Adrenal gland (tissue), 12 donors: ENCODE measurements around the gene AP1B1. TPM values are rescaled to one million over a fixed set of nuclear protein-coding genes. Genes with fewer than 3 reads are reported as not detected.
"Not testable (repeated sequence)": the region's sequence is repeated elsewhere in the genome, so short reads cannot be mapped to it uniquely, and the experiment has no call there.

Source experiments
- DNase-seq, 7 donors: peaks; one replicate each; pipeline ENCODE4 v3.0.0-alpha.2; 2019 to 2020
- H3K27ac ChIP-seq, 5 donors: fragments of 200-600 bp; sonication (generic) in 4 of 5; 1 replicate in 3 of 5; 2 replicates in 2 of 5; pipeline versions ENCODE4 v1.5.1 to v1.8.0; 2016 to 2020; ENCODE audit warnings: mild to moderate bottlenecking in 1 of 5
- H3K27me3 ChIP-seq: fragments of 200-600 bp; 2 replicates; pipeline ENCODE4 v1.8.0; 2021
- H3K36me3 ChIP-seq, 2 donors: fragments of 200-600 bp; replicated peaks in 1 of 2; 1 replicate in 1 of 2; 2 replicates in 1 of 2; pipeline versions ENCODE4 v1.5.1 to v1.8.0; 2018 to 2022
- H3K4me1 ChIP-seq, 2 donors: fragments of 200-600 bp; replicated peaks in 1 of 2; 1 replicate in 1 of 2; 2 replicates in 1 of 2; pipeline versions ENCODE4 v1.5.1 to v1.8.0; 2018 to 2021
- H3K4me3 ChIP-seq, 4 donors: fragments of 200-600 bp; sonication (generic) in 3 of 4; one replicate each; pipeline ENCODE4 v1.5.1; 2016 to 2018
- H3K9me3 ChIP-seq, 3 donors: fragments of 200-600 bp; sonication (generic) in 1 of 3; replicated peaks in 1 of 3; 1 replicate in 2 of 3; 2 replicates in 1 of 3; pipeline versions ENCODE4 v1.5.1 to v1.8.0; 2016 to 2021
- CTCF ChIP-seq, 6 experiments: fragments of 450-650 bp in 4 of 6; fragments of 200-600 bp in 2 of 6; sonication (generic) in 1 of 6; IDR thresholded peaks; 1 replicate in 5 of 6; 2 replicates in 1 of 6; pipeline versions ENCODE4 v1.5.1 to v1.8.0; 2016 to 2021; ENCODE audit warnings: antibody characterized with exemption in 6 of 6, mild to moderate bottlenecking in 2 of 6, moderate library complexity in 1 of 6
- POLR2A ChIP-seq, 2 donors: fragments of 450-650 bp; IDR thresholded peaks; one replicate each; pipeline ENCODE4 v1.6.1; 2017; ENCODE audit warnings: antibody characterized with exemption in 2 of 2, mild to moderate bottlenecking in 2 of 2, moderate library complexity in 1 of 2
- WGBS, 4 donors: extraction: QIAGEN DNeasy Blood & Tissue Kit in 2 of 4; methylation state at CpG; one replicate each; pipeline versions ENCODE4 v1.1.5 to v1.1.7; 2013 to 2017; 5-methylcytosine and 5-hydroxymethylcytosine counted together
- intact Hi-C, 2 donors: fragments of 100-400 bp; cut with DNase I; formaldehyde crosslinking; loops; one replicate each; pipeline versions ENCODE4 v1.14.1 to v1.15.0; 2022 to 2023
- polyA plus RNA-seq, 3 donors: library from polyadenylated mRNA; stranded (reverse); fragments of 200-250 nt in 2 of 3; fragments of 350-450 nt in 1 of 3; fragmentation: Illumina TruSeq in 1 of 3; extraction: RNeasy Lipid Tissue Mini Kit (QIAGEN cat#74804) in 1 of 3; gene quantifications; one replicate each; pipeline ENCODE4 v1.2.3, GENCODE V29; 2013 to 2014
- total RNA-seq, 9 donors: library from RNA; depleted of rRNA in 4 of 9; stranded (reverse); fragments of >200 nt in 4 of 9; fragments of 120-200 nt in 1 of 9; fragmentation: NEBNext Ultra II Directional in 1 of 9; extraction: Animal tissue kit (Norgen Biotek cat#: 25700) in 1 of 9; gene quantifications; one replicate each; pipeline versions ENCODE4 v1.1.0 to v1.2.4, GENCODE V29; 2013 to 2023
- donor health status: healthy with polysubstance abuse.
- donor health status: Bipolar disorder and iron deficiency.
- donor health status: DM: yes; HTN: yes; CAD: no.
- donor health status: DM: no; HTN: no; CAD: no.
- donor health status: DM: no; HTN: no; CAD: no.
- donor health status: DM: yes; HTN: yes; CAD: no.

The AP1B1 gene
- total and polyA plus RNA-seq, 12 donors = 47.6 to 190 (median 109) TPM

- H3K27me3 ChIP-seq = no peaks in the 10 kb centered on the region
- peaks cover 0 to 81% of the 10 kb centered on the region in 2 donors for H3K36me3 ChIP-seq
- no peak overlapping the region for H3K27ac ChIP-seq
- H3K4me3 ChIP-seq = no peak overlapping the region
- 79 to 87% (median 85%) methylated on average over 2 of the region's 2 CpGs for WGBS, 4 donors
- DNase-seq = no peak
- no peaks in the 10 kb centered on the region for H3K9me3 ChIP-seq
- TF ChIP-seq CTCF (IDR thresholded peaks at IDR 0.05) = no peak
- no peak for TF ChIP-seq POLR2A (IDR thresholded peaks at IDR 0.05)
- peaks cover 0 to 13% of the 10 kb centered on the region in 2 donors for H3K4me1 ChIP-seq
- intact Hi-C loops = no loop called here
Measured at GRCh38 chr22:29348041-29348440, 40.3 kb downstream of the AP1B1 start.

- WGBS, 4 donors = 90 to 98% (median 93%) methylated on average over 4 of the region's 4 CpGs
- Histone ChIP-seq H3K27me3 (no peaks in the 10 kb centered on the region), H3K27ac (no peak overlapping the region), H3K4me3 (no peak overlapping the region), H3K9me3 (no peaks in the 10 kb centered on the region), H3K4me1 (peaks cover 0 to 13% of the 10 kb centered on the region in 2 donors), H3K36me3 (peaks cover 0 to 81% of the 10 kb centered on the region in 2 donors)
- no peak for DNase-seq
- no peak for TF ChIP-seq POLR2A (IDR thresholded peaks at IDR 0.05)
- intact Hi-C loops = no loop called here
Measured at GRCh38 chr22:29346659-29347058, 41.7 kb downstream of the AP1B1 start.

GRCh38 chr22:29345932-29346331, 42.4 kb downstream of the AP1B1 start:
- no peak for DNase-seq
- intact Hi-C loops = no loop called here

GRCh38 chr22:29344889-29345288, 43.5 kb downstream of the AP1B1 start:
- DNase-seq = not testable (repeated sequence)
- 71 to 86% (median 78%) methylated on average over 5 of the region's 5 CpGs for WGBS, 4 donors

More at GRCh38 chr22:29345932-29346331, 42.4 kb downstream of the AP1B1 start:
- H3K4me1 ChIP-seq = peaks cover 0 to 13% of the 10 kb centered on the region in 2 donors
- no peak for TF ChIP-seq POLR2A (IDR thresholded peaks at IDR 0.05)
- TF ChIP-seq CTCF (IDR thresholded peaks at IDR 0.05) = no peak
- no peak overlapping the region for H3K27ac ChIP-seq
- no peaks in the 10 kb centered on the region for H3K27me3 ChIP-seq
- H3K36me3 ChIP-seq = peaks cover 0 to 81% of the 10 kb centered on the region in 2 donors
- H3K4me3 ChIP-seq = no peak overlapping the region
- no peaks in the 10 kb centered on the region for H3K9me3 ChIP-seq

GRCh38 chr22:29344137-29344536, 44.2 kb downstream of the AP1B1 start:
- Histone ChIP-seq H3K9me3 (no peaks in the 10 kb centered on the region), H3K4me1 (peaks cover 0 to 13% of the 10 kb centered on the region in 2 donors), H3K27me3 (no peaks in the 10 kb centered on the region), H3K4me3 (no peak overlapping the region), H3K36me3 (peaks cover 0 to 81% of the 10 kb centered on the region in 2 donors), H3K27ac (peak overlapping the region in 1 of 5 donors; percentile 55)
- peak; percentile 58 to 91 (median 87) for DNase-seq
- WGBS, 4 donors = 26 to 36% (median 33%) methylated on average over 5 of the region's 5 CpGs
- intact Hi-C loops = no loop called here
- TF ChIP-seq POLR2A (IDR thresholded peaks at IDR 0.05) (no peak), CTCF (IDR thresholded peaks at IDR 0.05) (no peak)

More at GRCh38 chr22:29344889-29345288, 43.5 kb downstream of the AP1B1 start:
- Histone ChIP-seq H3K4me1 (peaks cover 0 to 13% of the 10 kb centered on the region in 2 donors), H3K36me3 (peaks cover 0 to 81% of the 10 kb centered on the region in 2 donors), H3K27ac (peak overlapping the region in 2 of 5 donors; percentile 39 to 55)
- H3K4me3 ChIP-seq, H3K9me3 ChIP-seq, intact Hi-C loops, H3K27me3 ChIP-seq: not testable (repeated sequence)
